MM.1S (cell line): Measurements from ENCODE around the gene C1QB.

Experiments
- DNase-seq: peaks from one replicate; pipeline ENCODE4 v3.0.0-alpha.2; 2015
- H2AFZ ChIP-seq: fragments of 300-600 bp; sonication (generic); 2 replicates; pipeline ENCODE4 v1.6.0; 2016; ENCODE audit warnings: antibody characterized with exemption, low read length
- H3F3A ChIP-seq: fragments of 300-600 bp; sonication (generic); 2 replicates; pipeline ENCODE4 v1.6.1; 2016; ENCODE audit warnings: mild to moderate bottlenecking, antibody characterized with exemption, low read length, moderate library complexity, mixed read lengths; ENCODE audit not compliant: insufficient read depth
- H3K27ac ChIP-seq: fragments of 300-600 bp; sonication (generic); 2 replicates; pipeline ENCODE4 v1.5.1; 2016; ENCODE audit warnings: mild to moderate bottlenecking, low read length
- H3K27me3 ChIP-seq: fragments of 300-600 bp; sonication (generic); replicated peaks from 2 replicates; pipeline ENCODE4 v1.6.0; 2016; ENCODE audit warnings: low read length; ENCODE audit not compliant: insufficient read depth
- H3K36me3 ChIP-seq: fragments of 300-600 bp; sonication (generic); replicated peaks from 2 replicates; pipeline ENCODE4 v1.6.1; 2016; ENCODE audit warnings: mild to moderate bottlenecking, low read length, mixed read lengths; ENCODE audit not compliant: insufficient read depth
- H3K4me1 ChIP-seq: fragments of 300-600 bp; sonication (generic); 2 replicates; pipeline ENCODE4 v1.6.1; 2016; ENCODE audit warnings: low read length, mixed read lengths
- H3K4me2 ChIP-seq: fragments of 300-600 bp; sonication (generic); 2 replicates; pipeline ENCODE4 v1.6.0; 2016; ENCODE audit warnings: low read depth, low read length
- H3K4me3 ChIP-seq: fragments of 300-600 bp; sonication (generic); 2 replicates; pipeline ENCODE4 v1.5.1; 2016; ENCODE audit warnings: low read length, mixed read lengths
- H3K79me2 ChIP-seq: fragments of 300-600 bp; sonication (generic); 2 replicates; pipeline ENCODE4 v1.6.1; 2016; ENCODE audit warnings: mixed run types, low read length, mixed read lengths
- H3K9ac ChIP-seq: fragments of 300-600 bp; sonication (generic); 2 replicates; pipeline ENCODE4 v1.6.1; 2016; ENCODE audit warnings: low read length, mixed read lengths
- H3K9me2 ChIP-seq: fragments of 300-600 bp; sonication (generic); replicated peaks from 2 replicates; pipeline ENCODE4 v1.6.1; 2016; ENCODE audit warnings: mild to moderate bottlenecking, low read length, mixed read lengths; ENCODE audit not compliant: insufficient read depth
- H3K9me3 ChIP-seq: fragments of 300-600 bp; sonication (generic); replicated peaks from 2 replicates; pipeline ENCODE4 v1.6.1; 2016; ENCODE audit warnings: mild to moderate bottlenecking, low read length, mixed read lengths; ENCODE audit not compliant: insufficient read depth
- H4K20me1 ChIP-seq: fragments of 300-600 bp; sonication (generic); 2 replicates; pipeline ENCODE4 v1.6.1; 2016; ENCODE audit warnings: mild to moderate bottlenecking, low read length, moderate library complexity, mixed read lengths; ENCODE audit not compliant: insufficient read depth
- CTCF ChIP-seq: fragments of 300-600 bp; sonication (generic); IDR thresholded peaks from 2 replicates; pipeline ENCODE4 v1.5.1; 2016; ENCODE audit warnings: antibody characterized with exemption, low read length, mixed read lengths
- EZH2 ChIP-seq: fragments of 300-600 bp; sonication (generic); optimal IDR thresholded peaks from 2 replicates; pipeline ENCODE3; 2017; ENCODE audit warnings: low read depth, mild to moderate bottlenecking, antibody characterized with exemption, low read length, mixed read lengths
- EZH2phosphoT487 ChIP-seq: fragments of 300-600 bp; sonication (generic); IDR thresholded peaks from 2 replicates; pipeline ENCODE4 v1.6.1; 2018; ENCODE audit warnings: antibody characterized with exemption, low read length

C1QB gene

DNA sequence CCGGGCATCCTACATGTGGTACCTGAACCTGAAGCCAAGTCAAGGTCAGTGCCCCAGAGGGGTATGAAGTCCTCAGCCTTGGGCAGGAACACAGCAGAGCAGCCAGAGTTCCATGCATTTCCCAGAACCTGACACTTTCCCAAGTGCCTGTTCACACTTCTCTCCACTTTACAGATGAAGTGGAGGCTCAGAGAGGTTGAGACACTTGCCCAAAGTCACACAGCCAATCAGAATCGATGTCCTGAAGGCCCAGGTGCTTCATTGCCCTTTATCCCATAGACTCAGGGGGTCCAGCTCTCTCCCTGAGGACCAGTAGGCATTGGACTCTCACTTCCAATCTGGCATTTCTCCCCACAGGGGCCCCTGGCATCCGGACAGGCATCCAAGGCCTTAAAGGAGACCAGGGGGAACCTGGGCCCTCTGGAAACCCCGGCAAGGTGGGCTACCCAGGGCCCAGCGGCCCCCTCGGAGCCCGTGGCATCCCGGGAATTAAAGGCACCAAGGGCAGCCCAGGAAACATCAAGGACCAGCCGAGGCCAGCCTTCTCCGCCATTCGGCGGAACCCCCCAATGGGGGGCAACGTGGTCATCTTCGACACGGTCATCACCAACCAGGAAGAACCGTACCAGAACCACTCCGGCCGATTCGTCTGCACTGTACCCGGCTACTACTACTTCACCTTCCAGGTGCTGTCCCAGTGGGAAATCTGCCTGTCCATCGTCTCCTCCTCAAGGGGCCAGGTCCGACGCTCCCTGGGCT, 14.4 kb upstream of the C1QB start:
- H3K27ac ChIP-seq, result no peak overlapping the region
- H3K9ac ChIP-seq, result no peak overlapping the region
- peaks cover 52% of the 10 kb centered on the region for H3K27me3 ChIP-seq
- H3K9me2 ChIP-seq, result no peaks in the 10 kb centered on the region
- H3K79me2 ChIP-seq, result no peaks in the 10 kb centered on the region
- no peak overlapping the region for H2AFZ ChIP-seq
- H3K4me1 ChIP-seq, result no peaks in the 10 kb centered on the region
- no peak for TF ChIP-seq EZH2
- H3K36me3 ChIP-seq, result no peaks in the 10 kb centered on the region
- H3F3A ChIP-seq, result no peaks in the 10 kb centered on the region
- DNase-seq, result no peak
- H3K4me2 ChIP-seq, result no peak overlapping the region
- no peaks in the 10 kb centered on the region for H3K9me3 ChIP-seq
- no peak overlapping the region for H3K4me3 ChIP-seq
- no peaks in the 10 kb centered on the region for H4K20me1 ChIP-seq

- no peaks in the 10 kb centered on the region for H4K20me1 ChIP-seq
- peaks cover 52% of the 10 kb centered on the region for H3K27me3 ChIP-seq
- H3F3A ChIP-seq, result no peaks in the 10 kb centered on the region
- DNase-seq, result no peak
- no peak overlapping the region for H3K9ac ChIP-seq
- no peaks in the 10 kb centered on the region for H3K79me2 ChIP-seq
- no peak overlapping the region for H3K4me2 ChIP-seq
- H2AFZ ChIP-seq, result no peak overlapping the region
- no peak overlapping the region for H3K4me3 ChIP-seq
- H3K4me1 ChIP-seq, result no peaks in the 10 kb centered on the region
- H3K36me3 ChIP-seq, result no peaks in the 10 kb centered on the region
- no peaks in the 10 kb centered on the region for H3K9me2 ChIP-seq
- TF ChIP-seq CTCF (no peak), EZH2 (no peak), EZH2phosphoT487 (no peak)
- H3K27ac ChIP-seq, result no peak overlapping the region
- H3K9me3 ChIP-seq, result no peaks in the 10 kb centered on the region
These were observed 13.8 kb upstream of the C1QB start for GRCh38 chr1:22639286-22639685.

GRCh38 chr1:22641247-22641646, 11.8 kb upstream of the C1QB start:
- no peaks in the 10 kb centered on the region for H4K20me1 ChIP-seq
- H3K9ac ChIP-seq, result no peak overlapping the region
- H3K9me2 ChIP-seq, result no peaks in the 10 kb centered on the region
- no peaks in the 10 kb centered on the region for H3K4me1 ChIP-seq
- DNase-seq, result no peak
- H3K9me3 ChIP-seq, result no peaks in the 10 kb centered on the region
- H3K27ac ChIP-seq, result no peak overlapping the region
- no peaks in the 10 kb centered on the region for H3K79me2 ChIP-seq
- no peaks in the 10 kb centered on the region for H3F3A ChIP-seq
- no peak overlapping the region for H3K4me2 ChIP-seq
- no peaks in the 10 kb centered on the region for H3K36me3 ChIP-seq
- TF ChIP-seq CTCF, result no peak
- TF ChIP-seq EZH2, result no peak
- no peak for TF ChIP-seq EZH2phosphoT487
- peaks cover 54% of the 10 kb centered on the region for H3K27me3 ChIP-seq
- no peak overlapping the region for H3K4me3 ChIP-seq
- no peak overlapping the region for H2AFZ ChIP-seq

GRCh38 chr1:22641906-22642636, 11.0 kb upstream of the C1QB start:
- peak; percentile 82 for TF ChIP-seq CTCF
- no peak for TF ChIP-seq EZH2phosphoT487
- no peak for TF ChIP-seq EZH2
- peaks cover 54% of the 10 kb centered on the region for H3K27me3 ChIP-seq
- H3K9me2 ChIP-seq, result no peaks in the 10 kb centered on the region
- H3K36me3 ChIP-seq, result no peaks in the 10 kb centered on the region
- no peaks in the 10 kb centered on the region for H3K79me2 ChIP-seq
- no peaks in the 10 kb centered on the region for H3K4me1 ChIP-seq
- H3K4me2 ChIP-seq, result peak overlapping the region; percentile 36; the same call in 1 of the 2 replicates
- DNase-seq, result peak; percentile 43
- no peak overlapping the region for H3K4me3 ChIP-seq
- no peaks in the 10 kb centered on the region for H3K9me3 ChIP-seq
- no peaks in the 10 kb centered on the region for H4K20me1 ChIP-seq
- H2AFZ ChIP-seq, result no peak overlapping the region
- no peak overlapping the region for H3K27ac ChIP-seq
- H3K9ac ChIP-seq, result no peak overlapping the region
- no peaks in the 10 kb centered on the region for H3F3A ChIP-seq
